Amniotic stem cell (primary cell): ENCODE data around the gene LIMA1.
"Not testable (repeated sequence)": the region's sequence is repeated elsewhere in the genome, so short reads cannot be mapped to it uniquely, and the experiment has no call there.

Experiments
- DNase-seq: peaks from one replicate; lab custom pipeline; 2025; lab: John Stamatoyannopoulos, UW

Gene LIMA1

DNA sequence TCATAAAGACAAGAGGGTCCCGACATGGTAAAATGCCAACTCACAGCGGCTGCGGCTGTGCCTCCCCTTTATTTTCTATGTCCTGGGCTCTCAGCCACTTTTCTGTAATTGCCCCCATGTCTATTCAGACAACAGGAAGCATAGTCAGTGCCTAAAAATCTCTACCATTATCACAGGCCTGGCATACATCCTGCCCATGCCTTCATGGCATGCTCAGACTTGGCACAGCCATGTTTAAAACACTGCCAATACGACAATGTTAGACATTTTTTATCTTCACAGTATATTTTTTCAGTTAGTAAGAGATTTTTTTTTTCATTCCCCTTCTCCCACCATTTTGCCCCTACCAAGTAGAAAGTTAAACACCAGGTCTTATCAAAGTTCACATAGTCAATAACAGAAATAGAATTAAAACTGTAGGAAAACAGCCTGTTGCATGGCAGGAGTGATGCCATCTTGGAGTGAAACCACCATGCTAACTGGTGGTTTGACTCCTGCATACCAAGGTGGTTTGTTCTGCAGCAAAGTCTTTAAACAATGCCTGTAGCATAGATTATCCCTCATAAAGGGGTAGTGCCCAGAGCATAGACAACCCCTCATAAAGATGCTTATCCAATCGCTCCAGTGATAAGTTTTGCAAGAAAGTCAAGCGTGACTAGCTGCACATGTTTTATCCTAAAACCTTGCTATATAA, 97.2 kb downstream of the LIMA1 start:
- DNase-seq: no peak

GRCh38 chr12:50185301-50185895, 97.9 kb downstream of the LIMA1 start:
- no peak for DNase-seq

GRCh38 chr12:50184261-50184660, 99.1 kb downstream of the LIMA1 start:
- DNase-seq: no peak

DNA sequence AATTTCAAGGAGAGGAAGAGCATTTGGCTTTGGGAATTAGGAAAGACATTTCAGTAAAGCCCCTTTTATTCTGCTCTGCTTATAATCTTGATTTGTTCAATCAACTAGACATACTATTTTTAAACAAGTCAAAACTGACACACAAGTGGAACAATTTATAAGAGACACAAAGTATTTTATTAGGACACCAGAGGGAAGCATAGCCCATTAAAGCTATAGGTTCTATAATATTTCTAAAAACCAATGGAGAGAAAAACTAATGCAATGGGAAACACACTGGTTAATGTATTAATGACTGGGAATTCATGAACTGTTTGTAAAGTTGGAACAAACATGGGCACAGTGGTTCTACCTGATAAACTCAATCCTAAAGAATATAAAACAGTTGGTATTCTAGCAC, 100.9 kb downstream of the LIMA1 start:
- DNase-seq: no peak

DNA sequence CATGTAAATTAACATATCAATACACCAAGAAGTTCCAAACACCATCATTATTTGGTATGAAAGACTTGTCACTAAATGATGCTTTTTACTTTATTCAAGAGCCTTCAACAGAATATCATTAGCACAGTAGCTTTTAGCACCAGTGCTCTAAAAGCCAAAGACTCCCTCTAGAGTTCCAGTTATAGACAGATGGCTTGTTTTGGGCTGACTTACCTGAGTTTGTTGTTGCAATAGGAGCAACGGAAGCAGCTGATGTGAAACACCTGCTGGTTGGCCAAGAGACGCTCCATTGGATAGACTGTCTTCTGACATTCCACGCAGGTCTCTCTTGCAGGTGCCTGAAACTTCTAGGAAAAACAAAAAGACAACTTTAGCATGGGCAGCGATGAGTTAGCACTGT, 101.6 kb downstream of the LIMA1 start:
- no peak for DNase-seq

- no peak for DNase-seq
Observed at GRCh38 chr12:50175716-50176026, 107.6 kb downstream of the LIMA1 start.

DNA sequence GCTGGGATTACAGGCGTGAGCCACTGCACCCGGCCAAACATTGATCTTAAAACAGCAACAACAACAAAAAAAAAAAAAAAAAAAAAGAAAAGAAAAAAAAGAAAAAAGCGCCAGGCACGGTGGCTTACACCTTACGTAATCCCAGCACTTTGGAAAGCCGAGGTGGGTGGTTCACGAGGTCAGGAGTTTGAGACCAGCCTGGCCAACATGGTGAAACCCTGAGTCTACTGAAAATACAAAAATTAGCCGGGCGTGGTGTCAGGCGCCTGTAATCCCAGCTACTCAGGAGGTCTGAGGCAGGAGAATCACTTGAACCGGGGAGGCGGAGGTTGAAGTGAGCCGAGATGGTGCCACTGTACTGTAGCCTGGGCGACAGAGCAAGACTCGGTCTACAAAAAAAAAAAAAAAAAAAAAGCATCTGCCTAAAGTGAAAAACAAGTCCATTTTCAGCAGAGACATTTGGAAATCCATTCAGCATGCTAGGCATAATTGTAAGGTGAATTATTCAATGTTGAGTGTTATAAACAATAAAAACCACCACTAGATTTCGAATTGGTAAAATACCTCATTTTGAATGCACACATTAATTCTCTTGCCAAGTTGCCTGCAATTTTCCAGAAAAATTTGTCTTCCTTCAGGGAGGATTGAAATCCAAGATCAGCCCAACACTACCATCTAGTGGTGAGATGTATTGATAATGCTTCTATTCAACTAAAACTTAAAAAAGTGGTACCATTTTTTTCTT, 108.2 kb downstream of the LIMA1 start:
- DNase-seq: peak; percentile 26

DNA sequence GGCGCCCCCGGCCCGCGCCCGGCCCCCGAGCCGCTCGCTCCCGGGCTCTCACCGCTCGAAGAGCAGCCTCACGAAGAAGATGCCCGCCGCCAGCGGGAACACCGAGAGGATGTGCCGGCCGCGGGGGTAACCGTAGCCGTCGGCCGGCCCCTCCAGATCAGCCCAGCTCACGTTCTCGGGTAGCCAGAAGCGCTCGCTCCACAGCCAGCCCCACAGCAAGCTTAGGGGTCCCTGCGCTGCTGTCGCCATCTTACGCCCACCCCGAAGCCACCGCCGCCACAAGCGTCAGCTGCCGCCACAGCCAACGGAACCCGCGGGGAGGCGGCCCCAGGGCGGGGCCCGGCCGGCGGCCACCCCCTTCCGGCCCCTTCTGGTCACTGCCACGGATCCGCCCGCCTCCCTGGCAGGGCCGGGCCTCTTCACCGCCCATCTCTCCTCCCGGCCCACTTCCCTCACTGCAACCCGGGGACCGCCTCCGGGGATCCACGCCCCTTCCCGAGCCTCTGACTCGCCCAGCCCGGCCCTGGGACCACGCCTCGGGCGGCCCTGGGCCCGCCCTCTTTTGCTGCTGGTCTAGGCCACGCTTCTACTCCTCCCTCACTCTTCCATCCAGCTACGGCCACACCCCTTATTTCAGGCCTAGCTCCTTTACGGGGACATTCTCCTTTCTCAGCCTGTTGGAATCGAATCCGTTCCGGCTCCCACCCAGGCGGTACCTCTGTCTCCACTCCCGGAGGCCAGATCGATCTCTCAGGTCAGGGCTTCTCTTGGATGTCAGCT, 116.1 kb downstream of the LIMA1 start, which contains the start of gene CERS5:
CERS5 (minus strand) TSS at position 321 of the 780 bp plus-strand sequence; CDS start at position 249, 72 bp downstream.
- DNase-seq: peak; percentile 97

DNA sequence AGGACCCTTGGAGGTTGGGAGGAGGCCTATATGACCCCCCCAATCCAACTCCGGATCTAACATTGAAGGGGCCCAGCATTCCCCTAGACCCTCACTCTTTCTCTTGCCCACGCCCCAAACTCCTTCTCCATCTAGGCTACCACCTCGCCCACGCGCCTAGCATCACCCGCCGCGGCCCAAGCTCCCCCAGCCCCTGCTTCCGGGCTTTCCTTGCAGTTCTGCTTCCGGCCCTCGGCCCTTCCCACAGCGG, 116.6 kb downstream of the LIMA1 start:
- peak; percentile 35 for DNase-seq

DNA sequence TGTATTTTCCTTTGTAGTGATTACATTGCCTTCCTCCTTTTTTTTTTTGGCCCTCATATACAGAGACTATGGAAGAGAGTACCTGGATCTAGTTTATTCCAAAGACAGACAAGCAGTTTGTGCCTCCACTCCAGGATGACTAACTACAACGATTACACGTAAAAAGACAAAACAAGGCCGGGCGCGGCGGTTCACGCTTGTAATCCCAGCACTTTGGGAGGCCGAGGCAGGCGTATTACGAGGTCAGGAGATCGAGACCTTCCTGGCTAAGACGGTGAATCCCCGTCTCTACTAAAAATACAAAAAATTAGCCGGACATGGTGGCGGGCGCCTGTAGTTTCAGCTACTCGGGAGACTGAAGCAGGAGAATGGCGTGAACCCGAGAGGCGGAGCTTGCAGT, 118.4 kb downstream of the LIMA1 start:
- no peak for DNase-seq

DNA sequence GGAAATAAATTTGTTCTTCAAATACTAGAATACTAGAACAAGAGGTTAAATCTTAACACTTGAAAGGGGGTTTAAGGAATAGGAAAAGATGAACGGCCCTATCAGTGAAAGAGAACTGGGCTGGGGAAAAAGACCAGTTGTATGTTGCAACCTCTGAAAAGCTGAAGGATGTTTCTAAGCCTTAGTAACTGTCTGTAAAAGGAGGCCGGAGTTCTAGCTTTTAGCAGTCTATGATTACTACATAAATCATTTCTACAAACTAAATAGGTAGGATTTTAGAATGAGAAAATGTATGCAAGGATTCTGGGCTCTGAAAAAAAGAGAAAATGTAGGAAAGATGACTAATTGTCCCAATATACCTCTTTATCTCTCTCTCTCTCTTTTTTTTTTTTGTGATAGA, 121.1 kb downstream of the LIMA1 start:
- DNase-seq: no peak

GRCh38 chr12:50160643-50161042, 122.7 kb downstream of the LIMA1 start:
- DNase-seq: no peak

DNA sequence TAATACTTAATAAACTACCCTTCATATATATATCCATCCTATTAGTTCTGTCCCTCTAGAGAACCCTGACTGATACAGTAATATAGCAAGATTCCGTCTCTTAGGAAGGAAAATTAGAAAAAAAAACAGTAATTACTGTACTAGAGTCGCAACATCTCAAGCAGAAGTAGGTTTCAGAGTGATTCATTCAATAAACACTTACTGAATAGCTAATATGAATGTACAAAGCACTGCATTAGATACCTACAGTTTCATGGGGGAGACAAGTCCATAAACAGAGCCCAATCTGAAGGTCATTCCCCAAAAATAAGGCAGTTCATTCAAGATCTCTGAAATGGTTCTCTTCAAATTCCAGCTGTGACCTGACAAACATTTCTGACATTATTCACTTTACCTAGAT, 126.1 kb downstream of the LIMA1 start:
- DNase-seq: no peak

GRCh38 chr12:50156641-50157040, 126.7 kb downstream of the LIMA1 start:
- DNase-seq: no peak

DNA sequence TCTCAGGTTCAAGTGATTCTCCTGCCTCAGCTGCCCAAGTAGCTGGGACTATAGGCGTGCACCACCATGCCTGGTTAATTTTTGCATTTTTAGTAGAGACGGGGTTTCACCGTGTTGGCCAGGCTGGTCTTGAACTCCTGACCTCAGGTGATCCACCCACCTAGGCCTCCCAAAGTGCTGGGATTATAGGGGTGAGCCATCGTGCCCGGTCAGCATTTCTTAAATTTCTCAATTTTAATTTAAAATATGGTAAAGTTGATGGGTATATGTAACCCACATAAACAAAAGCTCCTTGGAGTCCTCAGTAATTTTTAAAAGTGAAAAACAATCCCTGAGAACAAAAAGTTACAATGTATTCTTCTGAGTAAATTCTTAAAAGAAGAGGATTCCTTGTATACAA, 128.4 kb downstream of the LIMA1 start:
- not testable (repeated sequence) for DNase-seq

- DNase-seq: no peak
Observed at GRCh38 chr12:50151047-50151687, 132.2 kb downstream of the LIMA1 start.

DNA sequence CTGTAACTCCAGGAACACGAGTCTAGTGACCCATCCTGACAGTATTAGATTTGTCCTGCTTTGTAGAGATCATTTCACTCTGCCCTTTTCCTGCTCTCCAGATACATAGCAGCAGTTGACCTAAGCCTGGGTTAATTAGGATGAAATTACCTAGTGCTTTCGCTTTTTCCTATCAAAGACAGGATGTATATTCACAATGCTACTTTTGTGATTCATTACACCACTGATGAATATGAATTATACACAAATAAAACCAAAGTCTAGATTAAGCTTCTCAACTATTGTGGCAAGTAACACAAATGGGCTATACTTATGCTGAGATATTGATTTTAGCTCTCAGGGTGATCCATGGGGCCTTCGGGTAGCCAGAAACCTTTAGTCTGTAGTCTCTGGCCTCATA, 134.0 kb downstream of the LIMA1 start:
- no peak for DNase-seq

DNA sequence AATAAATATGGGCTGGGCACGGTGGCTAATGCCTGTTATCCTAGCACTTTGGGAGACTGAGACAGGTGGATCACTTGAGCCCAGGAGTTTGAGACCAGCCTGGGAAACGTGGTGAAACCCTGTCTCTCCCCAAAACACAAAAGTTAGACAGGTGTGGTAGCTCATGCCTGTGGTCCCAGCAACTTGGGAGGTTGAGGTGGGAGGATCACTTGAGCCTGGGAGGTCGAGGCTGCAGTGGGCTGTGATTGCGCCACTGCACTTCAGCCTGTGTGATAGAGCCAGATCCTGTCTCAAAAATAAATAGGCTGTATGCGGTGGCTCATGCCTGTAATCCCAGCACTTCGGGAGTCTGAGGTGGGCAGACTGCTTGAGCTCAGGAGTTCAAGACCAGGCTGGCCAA, 135.3 kb downstream of the LIMA1 start:
- DNase-seq: not testable (repeated sequence)

DNA sequence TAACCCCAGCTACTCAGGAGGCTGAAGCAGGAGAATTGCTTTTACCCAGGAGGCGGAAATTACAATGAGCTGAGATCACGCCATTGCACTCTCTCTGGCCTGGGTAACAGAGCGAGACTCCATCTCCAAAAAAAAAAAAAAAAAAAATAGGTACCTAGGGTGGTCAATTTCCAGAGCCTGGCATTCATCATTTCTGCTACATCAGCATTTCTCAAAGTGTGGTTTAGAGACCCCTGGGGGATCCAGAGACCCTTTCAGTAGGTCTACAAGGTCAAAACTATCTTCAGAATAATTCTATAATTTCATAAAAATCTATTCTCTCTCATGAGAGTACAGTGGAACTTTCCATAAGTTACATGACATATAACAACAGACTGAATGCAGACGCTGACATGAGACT, 136.0 kb downstream of the LIMA1 start:
- no peak for DNase-seq

DNA sequence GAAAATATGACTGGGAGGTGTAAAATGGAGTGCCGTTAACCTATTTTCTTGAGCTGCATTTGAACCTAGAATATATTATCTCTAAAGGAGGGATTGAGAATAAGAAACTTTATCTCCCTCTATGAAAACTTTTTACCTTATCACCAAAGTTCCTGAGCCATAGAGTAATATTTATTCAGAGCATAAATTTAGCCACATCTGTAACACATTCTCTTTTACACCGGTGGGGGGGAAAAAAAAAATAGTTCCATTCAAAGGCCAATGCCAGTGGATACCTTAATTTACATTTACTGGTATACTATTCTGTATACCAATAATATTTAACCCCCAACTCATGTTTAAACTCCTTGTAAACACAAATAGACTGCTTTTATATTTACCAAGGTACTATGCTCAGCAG, 137.9 kb downstream of the LIMA1 start:
- DNase-seq: no peak

DNA sequence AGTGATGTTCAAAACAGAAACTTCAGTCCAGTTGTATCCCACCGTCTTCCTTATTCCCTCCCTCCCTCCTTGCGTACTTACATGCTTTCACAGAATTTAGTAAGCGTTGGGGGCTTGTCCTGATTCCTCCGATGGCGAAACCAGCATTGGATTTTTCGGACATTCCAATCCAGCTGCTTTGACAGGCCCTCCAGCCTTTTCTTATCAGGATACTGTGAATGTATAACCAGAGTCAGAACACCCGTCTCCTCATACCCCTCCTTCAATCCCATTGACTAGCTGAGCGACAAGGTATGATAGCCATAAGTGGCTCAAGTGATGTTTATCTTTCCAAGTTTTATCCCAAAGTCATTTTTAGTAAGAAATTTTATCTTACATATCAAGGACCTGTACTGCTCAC, 140.3 kb downstream of the LIMA1 start:
- no peak for DNase-seq

- peak; percentile 38 for DNase-seq
Observed at GRCh38 chr12:50132505-50133135, 150.7 kb downstream of the LIMA1 start.
